ENCODE results near the gene OR2Y1. TPM values are rescaled to one million over a fixed set of nuclear protein-coding genes. Genes with fewer than 3 reads are reported as not detected.
"Not testable (repeated sequence)": the region's sequence is repeated elsewhere in the genome, so short reads cannot be mapped to it uniquely, and the experiment has no call there.

The OR2Y1 gene
- total and polyA plus RNA-seq, 10 donors: not detected

GRCh38 chr5:180783340-180784052, 43.6 kb upstream of the OR2Y1 start:
- Histone ChIP-seq H3K9me3 (no peaks in the 10 kb centered on the region), H3K27ac (no peak overlapping the region), H3K36me3 (peaks cover 0 to 13% (median 2%) of the 10 kb centered on the region in 6 donors), H3K27me3 (replicated peaks in 1 of 7) (no peaks in the 10 kb centered on the region), H3K4me3 (no peak overlapping the region), H3K4me1 (peaks cover 25 to 44% (median 41%) of the 10 kb centered on the region in 6 donors)
- 82 to 91% (median 90%) methylated on average over 12 of the region's 12 CpGs for WGBS, 5 donors
- DNase-seq: no peak
- intact Hi-C loops (cut with DNase I; ENCODE audit: low total_unique reads): loop anchor here (5.0 kb wide), 1 partner anchor 89 kb away; no protein-coding TSS in a partner anchor
- TF ChIP-seq CTCF (IDR thresholded peaks at IDR 0.05 in 8 of 11, conservative IDR thresholded peaks at IDR 0.05 in 3 of 11): no peak
- no peak for TF ChIP-seq POLR2A (IDR thresholded peaks at IDR 0.05)
- TF ChIP-seq POLR2AphosphoS5 (IDR thresholded peaks at IDR 0.05): no peak

- no peak overlapping the region for H3K4me3 ChIP-seq
- WGBS, 5 donors: 70 to 87% (median 75%) methylated on average over 2 of the region's 2 CpGs
- DNase-seq: no peak
- intact Hi-C loops (cut with DNase I; ENCODE audit: low total_unique reads): loop anchor here (5.0 kb wide), 1 partner anchor 90 kb away; no protein-coding TSS in a partner anchor
- H3K36me3 ChIP-seq: peaks cover 0 to 6% (median 1%) of the 10 kb centered on the region in 6 donors
- TF ChIP-seq POLR2A (IDR thresholded peaks at IDR 0.05): no peak
- no peak for TF ChIP-seq POLR2AphosphoS5 (IDR thresholded peaks at IDR 0.05)
- no peak for TF ChIP-seq CTCF (IDR thresholded peaks at IDR 0.05 in 8 of 11, conservative IDR thresholded peaks at IDR 0.05 in 3 of 11)
- peaks cover 24 to 37% (median 34%) of the 10 kb centered on the region in 6 donors for H3K4me1 ChIP-seq
- no peak overlapping the region for H3K27ac ChIP-seq
- no peaks in the 10 kb centered on the region for H3K27me3 ChIP-seq (replicated peaks in 1 of 7)
- no peaks in the 10 kb centered on the region for H3K9me3 ChIP-seq
Observed at GRCh38 chr5:180782748-180783147, 42.9 kb upstream of the OR2Y1 start.

GRCh38 chr5:180781900-180782326, 42.1 kb upstream of the OR2Y1 start:
- intact Hi-C loops (cut with DNase I; ENCODE audit: low total_unique reads): loop anchor here (5.0 kb wide), 1 partner anchor 90 kb away; no protein-coding TSS in a partner anchor
- peaks cover 15 to 29% (median 26%) of the 10 kb centered on the region in 6 donors for H3K4me1 ChIP-seq
- 85 to 92% (median 87%) methylated on average over 13 to 14 of the region's 14 CpGs for WGBS, 5 donors
- not testable (repeated sequence) for H3K36me3 ChIP-seq; H3K9me3 ChIP-seq; H3K4me3 ChIP-seq; H3K27ac ChIP-seq; DNase-seq; H3K27me3 ChIP-seq (replicated peaks in 1 of 7)

- intact Hi-C loops (cut with DNase I; ENCODE audit: low total_unique reads): loop anchor here (5.0 kb wide), 1 partner anchor 92 kb away; no protein-coding TSS in a partner anchor
- no peak for DNase-seq
- WGBS, 5 donors: 80 to 88% (median 87%) methylated on average over 10 of the region's 10 CpGs
- no peaks in the 10 kb centered on the region for H3K27me3 ChIP-seq (replicated peaks in 1 of 7)
- H3K9me3 ChIP-seq: no peaks in the 10 kb centered on the region
- H3K4me1 ChIP-seq: peaks cover 0 to 10% (median 8%) of the 10 kb centered on the region in 6 donors
- no peak overlapping the region for H3K4me3 ChIP-seq
- TF ChIP-seq CTCF (IDR thresholded peaks at IDR 0.05 in 8 of 11, conservative IDR thresholded peaks at IDR 0.05 in 3 of 11) (no peak), POLR2AphosphoS5 (IDR thresholded peaks at IDR 0.05) (no peak), POLR2A (IDR thresholded peaks at IDR 0.05) (no peak)
- no peak overlapping the region for H3K27ac ChIP-seq
- no peaks in the 10 kb centered on the region for H3K36me3 ChIP-seq
Observed at GRCh38 chr5:180779985-180780610, 40.2 kb upstream of the OR2Y1 start.

Data from spleen (tissue), 11 donors.